Peyer's patch (tissue), 4 donors: Measurements from ENCODE around the gene DIP2B.

Experiments used
- POLR2A ChIP-seq, 2 donors: fragments of 450-650 bp; IDR thresholded peaks; one replicate each; pipeline ENCODE4 v1.5.1; 2017; ENCODE audit warnings: antibody characterized with exemption in 2 of 2, mild to moderate bottlenecking in 2 of 2, moderate library complexity in 2 of 2
- TF ChIP-seq, protein P1 (sequence below), 6 experiments: fragments of 450-650 bp in 4 of 6; fragments of 200-600 bp in 2 of 6; sonication (generic) in 1 of 6; IDR thresholded peaks; one replicate each; pipeline ENCODE4 v1.5.1; 2017 to 2019; ENCODE audit warnings: antibody characterized with exemption in 6 of 6, mild to moderate bottlenecking in 3 of 6, moderate library complexity in 1 of 6

GRCh38 chr12:50665609-50666008 lies 160.8 kb downstream of the DIP2B start:
- TF ChIP-seq POLR2A (IDR thresholded peaks at IDR 0.05) = no peak
- TF ChIP-seq, protein P1, sequence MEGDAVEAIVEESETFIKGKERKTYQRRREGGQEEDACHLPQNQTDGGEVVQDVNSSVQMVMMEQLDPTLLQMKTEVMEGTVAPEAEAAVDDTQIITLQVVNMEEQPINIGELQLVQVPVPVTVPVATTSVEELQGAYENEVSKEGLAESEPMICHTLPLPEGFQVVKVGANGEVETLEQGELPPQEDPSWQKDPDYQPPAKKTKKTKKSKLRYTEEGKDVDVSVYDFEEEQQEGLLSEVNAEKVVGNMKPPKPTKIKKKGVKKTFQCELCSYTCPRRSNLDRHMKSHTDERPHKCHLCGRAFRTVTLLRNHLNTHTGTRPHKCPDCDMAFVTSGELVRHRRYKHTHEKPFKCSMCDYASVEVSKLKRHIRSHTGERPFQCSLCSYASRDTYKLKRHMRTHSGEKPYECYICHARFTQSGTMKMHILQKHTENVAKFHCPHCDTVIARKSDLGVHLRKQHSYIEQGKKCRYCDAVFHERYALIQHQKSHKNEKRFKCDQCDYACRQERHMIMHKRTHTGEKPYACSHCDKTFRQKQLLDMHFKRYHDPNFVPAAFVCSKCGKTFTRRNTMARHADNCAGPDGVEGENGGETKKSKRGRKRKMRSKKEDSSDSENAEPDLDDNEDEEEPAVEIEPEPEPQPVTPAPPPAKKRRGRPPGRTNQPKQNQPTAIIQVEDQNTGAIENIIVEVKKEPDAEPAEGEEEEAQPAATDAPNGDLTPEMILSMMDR (IDR thresholded peaks at IDR 0.05) = no peak
